HUES64 (cell line): ENCODE measurements around the gene SPINDOC. TPM values are rescaled to one million over a fixed set of nuclear protein-coding genes. Genes with fewer than 3 reads are reported as not detected.

Experiments used
- H3K27ac ChIP-seq: 2 replicates; pipeline ENCODE4 v1.7.0; 2013; ENCODE audit warnings: low read depth, low read length, inconsistent platforms
- H3K27me3 ChIP-seq: 2 replicates; pipeline ENCODE4 v1.6.1; 2013; ENCODE audit warnings: mild to moderate bottlenecking, low read length; ENCODE audit not compliant: insufficient read depth
- H3K36me3 ChIP-seq: 2 replicates; pipeline ENCODE4 v1.6.1; 2013; ENCODE audit warnings: mild to moderate bottlenecking, low read length; ENCODE audit not compliant: insufficient read depth
- H3K4me1 ChIP-seq: 2 replicates; pipeline ENCODE4 v1.6.1; 2013; ENCODE audit warnings: mild to moderate bottlenecking, low read length, moderate library complexity; ENCODE audit not compliant: insufficient read depth
- H3K4me3 ChIP-seq: 2 replicates; pipeline ENCODE4 v1.5.1; 2013; ENCODE audit warnings: mild to moderate bottlenecking, low read length, moderate library complexity
- H3K9ac ChIP-seq: 2 replicates; pipeline ENCODE4 v1.6.1; 2013; ENCODE audit warnings: mild to moderate bottlenecking, low read depth, low read length
- H3K9me3 ChIP-seq: 2 replicates; pipeline ENCODE4 v1.6.1; 2013; ENCODE audit warnings: low read depth, low read length; ENCODE audit not compliant: insufficient read depth
- WGBS: fragments of 150-250, 120-280 bp; methylation state at CpG from one replicate; pipeline ENCODE4 v1.1.7; 2013; ENCODE audit warnings: missing lambda C conversion rate; 5-methylcytosine and 5-hydroxymethylcytosine counted together
- polyA plus RNA-seq, 2 experiments: library from polyadenylated mRNA; stranded (reverse); fragments of 50-300 nt; gene quantifications; one replicate each; pipeline ENCODE4 v1.2.3, GENCODE V29; 2013

Gene SPINDOC, protein sequence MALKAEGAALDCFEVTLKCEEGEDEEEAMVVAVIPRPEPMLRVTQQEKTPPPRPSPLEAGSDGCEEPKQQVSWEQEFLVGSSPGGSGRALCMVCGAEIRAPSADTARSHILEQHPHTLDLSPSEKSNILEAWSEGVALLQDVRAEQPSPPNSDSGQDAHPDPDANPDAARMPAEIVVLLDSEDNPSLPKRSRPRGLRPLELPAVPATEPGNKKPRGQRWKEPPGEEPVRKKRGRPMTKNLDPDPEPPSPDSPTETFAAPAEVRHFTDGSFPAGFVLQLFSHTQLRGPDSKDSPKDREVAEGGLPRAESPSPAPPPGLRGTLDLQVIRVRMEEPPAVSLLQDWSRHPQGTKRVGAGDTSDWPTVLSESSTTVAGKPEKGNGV
- 55.0 TPM for polyA plus RNA-seq (2013, experiment 1 of 2)
- 61.0 TPM for polyA plus RNA-seq (2013, experiment 2 of 2)

DNA sequence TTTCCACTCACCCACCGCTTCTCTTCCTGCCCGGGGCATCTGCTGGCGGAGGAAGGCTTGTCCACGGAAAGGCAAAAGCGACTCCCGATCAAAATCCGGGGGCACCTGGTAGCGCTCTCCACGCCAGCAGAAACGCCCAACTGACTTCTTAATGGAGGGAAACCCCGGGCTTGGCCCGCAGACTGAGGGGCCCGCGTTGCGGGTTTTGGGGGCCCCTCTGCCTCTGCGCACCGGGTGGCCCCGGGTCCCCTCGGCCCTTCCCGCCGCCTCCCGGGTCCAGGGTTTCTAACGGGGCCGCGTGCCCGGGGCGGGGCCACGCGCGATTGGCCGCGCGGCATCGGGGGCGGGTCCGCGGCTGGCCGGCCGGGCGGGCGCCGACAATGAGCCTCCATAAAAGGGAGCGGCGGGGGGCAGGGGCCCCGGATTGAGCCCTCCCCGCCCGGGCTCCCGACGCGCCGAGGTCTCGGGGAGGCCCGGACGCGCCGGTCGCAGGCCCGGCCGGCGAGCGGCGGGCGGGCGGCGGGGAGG is at the start of gene SPINDOC:
Gene SPINDOC (plus strand): TSS at position 422 of the 528 bp plus-strand sequence. CDS start 231 bp downstream, outside the sequence.
- peak within 1 kb of the TSS; percentile 97 for H3K9ac ChIP-seq
- 0 out of 2 replicates have a peak, but pooled peaks cover 6% of the 10 kb centered on the region for H3K27me3 ChIP-seq
- under 1% methylated on average over 65 of the region's 65 CpGs for WGBS
- peaks cover 30% of the 10 kb centered on the region for H3K36me3 ChIP-seq
- peaks cover 13% of the 10 kb centered on the region for H3K4me1 ChIP-seq
- peak within 1 kb of the TSS; percentile 95 for H3K27ac ChIP-seq
- no peaks in the 10 kb centered on the region for H3K9me3 ChIP-seq
- H3K4me3 ChIP-seq: peak within 1 kb of the TSS; percentile 98

DNA sequence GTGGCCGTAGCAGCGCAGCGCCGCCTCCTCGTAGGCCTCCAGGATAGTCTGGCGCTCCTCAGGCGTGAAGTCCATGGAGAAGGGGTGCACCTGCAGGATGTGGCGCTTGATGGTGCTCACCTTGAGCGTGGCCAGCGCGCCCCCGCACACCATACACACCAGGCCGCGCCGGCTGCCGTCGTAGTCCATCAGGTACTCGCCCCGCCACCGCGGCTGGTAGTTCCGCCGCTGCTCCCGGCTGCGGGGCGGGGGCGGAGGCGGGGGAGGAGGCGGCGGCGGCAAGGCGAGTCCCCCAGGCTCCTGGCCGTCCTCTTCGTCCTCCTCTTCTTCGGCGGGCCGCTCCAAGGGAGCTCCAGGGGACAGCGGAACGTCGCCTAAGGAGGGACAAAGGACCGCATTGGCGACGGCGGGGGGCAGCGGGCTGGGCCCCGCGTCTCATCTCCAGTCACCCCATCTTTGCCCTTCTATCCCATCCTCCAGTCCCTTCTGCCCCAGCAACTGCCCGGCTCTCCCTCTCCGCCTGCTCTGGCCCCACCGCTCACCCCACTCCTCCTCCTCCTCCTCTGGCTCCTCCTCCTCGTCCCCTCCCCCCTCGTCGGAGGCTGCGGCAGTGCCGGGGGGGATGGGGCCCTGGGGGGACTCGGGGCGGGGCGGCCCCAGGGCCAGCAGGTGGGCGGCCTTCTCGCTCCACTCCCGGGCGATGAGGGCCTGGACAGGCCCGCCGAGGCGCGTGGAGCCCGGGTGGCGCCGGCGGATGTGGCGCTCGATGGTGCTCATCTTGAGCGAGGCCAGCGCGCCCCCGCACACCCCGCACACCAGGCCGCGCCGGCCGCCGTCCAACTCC is 49.5 kb upstream of the SPINDOC start:
- WGBS: under 1% methylated on average over 82 of the region's 82 CpGs
- Histone ChIP-seq H3K9ac (peak overlapping the region; percentile 96), H3K4me3 (peak overlapping the region; percentile 88), H3K36me3 (peaks cover 21% of the 10 kb centered on the region), H3K4me1 (peaks cover 48% of the 10 kb centered on the region), H3K27ac (peak overlapping the region; percentile 92), H3K27me3 (no peaks in the 10 kb centered on the region), H3K9me3 (no peaks in the 10 kb centered on the region)

DNA sequence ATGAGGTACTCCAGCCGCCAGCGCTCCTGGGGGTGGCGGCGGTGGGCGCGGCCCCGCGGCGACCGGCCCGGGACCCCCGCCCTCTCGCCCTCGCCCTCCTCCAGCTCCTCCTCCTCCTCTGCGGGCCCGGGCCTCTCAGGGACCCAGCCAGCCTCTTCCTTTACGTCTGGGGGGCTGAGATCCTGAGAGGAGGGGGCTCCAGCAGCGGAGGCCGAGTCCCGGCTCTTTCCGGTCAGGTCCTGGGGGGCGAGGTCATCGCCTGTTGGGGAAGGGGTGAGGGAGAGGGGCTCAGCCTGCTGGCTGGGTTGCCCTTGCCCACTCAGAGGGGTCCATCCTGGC is 48.9 kb upstream of the SPINDOC start:
- no peaks in the 10 kb centered on the region for H3K9me3 ChIP-seq
- peak overlapping the region; percentile 92 for H3K27ac ChIP-seq
- H3K4me1 ChIP-seq: peaks cover 48% of the 10 kb centered on the region
- H3K36me3 ChIP-seq: peaks cover 15% of the 10 kb centered on the region
- 6% methylated on average over 23 of the region's 23 CpGs for WGBS
- H3K27me3 ChIP-seq: peaks cover under 1% of the 10 kb centered on the region; the same call in 1 of the 2 replicates
- peak overlapping the region; percentile 88 for H3K4me3 ChIP-seq
- H3K9ac ChIP-seq: peak overlapping the region; percentile 67

DNA sequence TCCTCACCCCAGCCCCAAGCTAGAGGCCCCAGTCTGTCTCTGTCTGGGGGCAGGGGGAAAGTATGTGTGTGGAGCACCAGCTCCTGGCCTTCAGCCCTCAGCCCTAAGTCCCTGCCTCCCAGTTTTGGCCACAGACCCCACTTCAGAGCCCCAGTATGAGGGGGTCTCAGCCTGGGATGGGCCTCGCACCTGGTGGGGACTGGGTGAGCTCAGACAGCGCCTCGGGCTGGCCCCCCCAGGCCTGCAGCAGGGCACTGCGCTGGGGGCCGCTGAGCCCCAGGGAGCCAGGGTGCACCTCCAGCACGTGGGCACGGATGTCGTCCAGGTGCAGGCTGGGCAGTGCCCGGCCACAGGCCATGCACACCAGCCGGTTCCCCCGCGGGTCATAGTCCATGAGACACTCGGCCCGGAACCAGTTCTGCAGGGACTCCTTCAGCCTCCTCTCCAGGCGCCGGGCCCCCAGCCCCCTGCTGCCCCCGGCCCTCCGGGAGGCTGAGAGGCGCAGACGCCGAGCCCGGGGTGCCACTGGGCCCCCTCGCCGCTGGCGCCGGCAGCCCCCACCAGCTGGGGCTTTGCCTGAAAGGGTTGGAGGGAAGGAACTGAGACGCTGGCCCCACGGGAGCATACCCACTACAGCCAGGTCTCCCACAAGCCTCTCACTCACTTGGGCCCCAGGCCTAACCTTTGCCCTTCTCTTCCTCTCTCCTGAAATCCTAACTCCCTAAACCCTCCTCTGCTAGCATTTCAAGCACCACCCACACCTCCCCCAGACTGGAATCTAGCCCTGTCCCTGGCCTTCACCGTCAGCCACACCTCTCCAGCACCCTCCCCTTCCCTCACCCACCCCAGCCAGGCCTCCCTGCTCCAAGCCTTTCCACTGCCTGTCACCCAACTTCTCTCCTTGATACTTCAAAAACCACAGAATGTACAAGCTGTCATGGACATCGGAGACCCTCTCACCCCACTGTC is 48.3 kb upstream of the SPINDOC start:
- Histone ChIP-seq H3K27ac (peak overlapping the region; percentile 92), H3K4me3 (peak overlapping the region; percentile 88)
- WGBS: 59% methylated on average over 30 of the region's 30 CpGs

DNA sequence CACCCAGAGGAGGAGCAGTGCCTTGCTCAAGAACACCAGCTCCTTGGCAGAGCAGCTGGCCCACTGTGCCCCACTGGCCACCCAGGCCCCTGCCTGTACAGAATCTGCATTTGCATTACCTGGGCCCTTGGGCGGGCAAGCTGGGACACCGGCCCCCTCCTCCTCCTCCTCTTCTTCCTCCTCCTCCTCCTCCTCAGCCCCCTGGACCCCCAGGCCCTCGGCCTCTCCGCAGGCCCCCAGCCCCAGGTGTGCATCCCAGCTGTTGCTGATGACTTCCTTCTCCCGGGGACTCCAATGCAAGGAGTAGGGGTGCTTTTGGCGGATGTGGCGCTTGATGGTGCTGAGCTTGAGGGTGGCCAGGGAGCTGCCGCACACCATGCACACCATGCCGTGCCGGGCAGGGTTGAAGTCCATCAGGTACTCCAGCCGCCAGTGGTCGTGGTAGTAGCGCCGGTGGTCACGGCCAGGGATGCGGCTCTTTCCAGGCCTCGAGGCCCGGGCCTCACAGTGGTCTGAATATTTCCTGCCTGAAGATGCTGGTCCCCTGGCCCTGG is 47.5 kb upstream of the SPINDOC start:
- Histone ChIP-seq H3K27me3 (peaks cover 15% of the 10 kb centered on the region), H3K27ac (no peak overlapping the region), H3K36me3 (peaks cover 4% of the 10 kb centered on the region; the same call in 1 of the 2 replicates), H3K9me3 (no peaks in the 10 kb centered on the region), H3K9ac (no peak overlapping the region), H3K4me1 (peaks cover 47% of the 10 kb centered on the region), H3K4me3 (no peak overlapping the region)
- WGBS: 80% methylated on average over 18 of the region's 18 CpGs

More for the DNA sequence above, 48.3 kb upstream of the SPINDOC start:
- Histone ChIP-seq H3K4me1 (peaks cover 48% of the 10 kb centered on the region), H3K9me3 (no peaks in the 10 kb centered on the region), H3K9ac (peak overlapping the region; percentile 67), H3K27me3 (peaks cover 7% of the 10 kb centered on the region), H3K36me3 (peaks cover 9% of the 10 kb centered on the region)

DNA sequence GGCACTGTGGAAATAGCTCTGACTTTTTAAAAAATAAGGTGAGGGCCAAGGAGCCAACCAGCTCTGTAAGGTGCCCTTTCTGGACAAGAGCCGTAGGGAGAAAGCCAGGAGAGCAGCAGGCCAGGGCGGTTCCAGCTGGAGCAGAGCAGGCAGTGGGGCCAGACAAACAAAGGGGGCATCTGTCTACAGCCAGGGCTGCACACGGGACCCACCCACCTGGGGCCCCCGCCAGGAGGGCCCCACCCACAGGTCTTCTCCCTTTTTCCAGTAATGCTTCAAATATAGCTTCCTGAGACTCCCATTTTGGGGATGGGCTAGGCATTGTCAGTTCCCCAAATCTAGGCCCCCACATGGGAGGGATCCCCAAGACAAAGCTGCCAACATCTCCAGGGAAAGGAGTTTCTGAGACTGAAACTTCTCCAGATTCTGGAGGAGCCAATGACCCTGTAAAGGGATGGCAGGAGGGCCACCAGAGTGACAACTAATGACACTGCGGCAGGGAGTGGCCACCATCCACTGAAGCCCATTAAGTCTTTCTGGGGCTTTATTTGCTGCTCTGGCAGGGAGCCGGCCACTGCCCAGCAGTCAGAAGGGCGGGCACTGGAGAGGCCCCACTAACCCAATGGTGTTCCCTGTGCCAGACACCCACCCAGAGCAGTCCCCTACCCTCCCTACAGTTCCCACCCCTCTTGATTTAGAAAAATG is 46.6 kb upstream of the SPINDOC start:
- 63% methylated on average over 7 of the region's 7 CpGs for WGBS
- peak overlapping the region; percentile 97 for H3K4me3 ChIP-seq
- H3K27ac ChIP-seq: no peak overlapping the region
- peaks cover 4% of the 10 kb centered on the region; the same call in 1 of the 2 replicates for H3K36me3 ChIP-seq
- H3K9ac ChIP-seq: no peak overlapping the region
- peaks cover 39% of the 10 kb centered on the region for H3K4me1 ChIP-seq
- peaks cover 23% of the 10 kb centered on the region for H3K27me3 ChIP-seq
- no peaks in the 10 kb centered on the region for H3K9me3 ChIP-seq

DNA sequence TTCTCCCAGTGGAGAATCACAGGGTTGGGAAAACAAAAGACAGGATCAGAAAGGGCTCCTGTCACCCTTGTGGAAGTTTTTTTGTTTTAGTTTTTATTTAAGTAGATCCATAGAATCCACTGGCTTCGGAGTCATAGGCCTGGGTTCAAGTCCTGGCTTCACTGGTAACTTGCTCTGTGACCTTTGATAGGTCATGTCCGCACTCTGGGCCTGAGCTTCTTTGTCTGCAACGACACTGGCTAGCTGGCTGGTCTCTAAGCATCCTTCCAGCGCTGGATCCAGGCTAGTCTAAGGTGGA is 46.0 kb upstream of the SPINDOC start:
- peak overlapping the region; percentile 97 for H3K4me3 ChIP-seq
- no peak overlapping the region; the same call in 1 of the 2 replicates for H3K27ac ChIP-seq
- H3K4me1 ChIP-seq: peaks cover 39% of the 10 kb centered on the region
- WGBS: 17% methylated on average over 4 of the region's 4 CpGs
- peaks cover 23% of the 10 kb centered on the region for H3K27me3 ChIP-seq
- peaks cover 4% of the 10 kb centered on the region; the same call in 1 of the 2 replicates for H3K36me3 ChIP-seq
- H3K9me3 ChIP-seq: no peaks in the 10 kb centered on the region
- H3K9ac ChIP-seq: no peak overlapping the region

DNA sequence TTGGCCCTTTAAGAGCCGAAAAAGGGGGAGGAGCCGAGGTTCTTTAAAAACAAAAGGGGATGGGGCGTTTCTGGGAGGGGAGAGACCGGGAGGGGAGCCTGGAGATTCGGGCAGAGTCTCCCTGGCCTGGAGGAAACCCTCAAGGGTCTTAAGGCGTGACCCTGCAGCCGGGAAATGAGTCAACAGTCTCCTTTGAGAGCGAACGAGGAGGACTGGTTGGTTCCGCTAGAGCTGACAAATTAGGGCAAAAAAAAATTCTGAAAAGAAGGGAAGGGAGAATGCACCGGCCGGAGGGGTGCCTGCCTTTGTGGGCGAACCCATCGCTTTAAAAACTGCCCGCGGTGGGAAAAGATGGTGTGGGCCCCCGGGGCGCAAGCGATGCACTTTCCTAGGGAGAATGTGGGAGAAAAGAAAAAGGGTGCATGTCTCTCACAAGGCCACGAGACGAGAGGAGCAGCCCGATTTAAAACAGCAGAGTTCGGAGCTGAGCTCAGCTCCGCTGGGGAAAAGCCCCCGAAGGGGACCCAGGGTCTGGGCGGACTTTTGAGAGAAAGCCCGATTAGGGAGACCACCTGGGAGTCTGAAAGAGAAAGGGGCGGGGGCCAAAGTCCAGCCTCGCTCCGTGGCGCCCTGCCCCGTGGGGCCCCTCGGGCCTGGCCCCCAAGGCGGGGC is 45.6 kb upstream of the SPINDOC start:
- Histone ChIP-seq H3K9me3 (no peaks in the 10 kb centered on the region), H3K36me3 (peaks cover 4% of the 10 kb centered on the region; the same call in 1 of the 2 replicates), H3K27ac (peak overlapping the region; percentile 86), H3K27me3 (peaks cover 23% of the 10 kb centered on the region), H3K4me1 (peaks cover 39% of the 10 kb centered on the region), H3K9ac (peak overlapping the region; percentile 91), H3K4me3 (peak overlapping the region; percentile 97)
- WGBS: 1% methylated on average over 34 of the region's 34 CpGs

DNA sequence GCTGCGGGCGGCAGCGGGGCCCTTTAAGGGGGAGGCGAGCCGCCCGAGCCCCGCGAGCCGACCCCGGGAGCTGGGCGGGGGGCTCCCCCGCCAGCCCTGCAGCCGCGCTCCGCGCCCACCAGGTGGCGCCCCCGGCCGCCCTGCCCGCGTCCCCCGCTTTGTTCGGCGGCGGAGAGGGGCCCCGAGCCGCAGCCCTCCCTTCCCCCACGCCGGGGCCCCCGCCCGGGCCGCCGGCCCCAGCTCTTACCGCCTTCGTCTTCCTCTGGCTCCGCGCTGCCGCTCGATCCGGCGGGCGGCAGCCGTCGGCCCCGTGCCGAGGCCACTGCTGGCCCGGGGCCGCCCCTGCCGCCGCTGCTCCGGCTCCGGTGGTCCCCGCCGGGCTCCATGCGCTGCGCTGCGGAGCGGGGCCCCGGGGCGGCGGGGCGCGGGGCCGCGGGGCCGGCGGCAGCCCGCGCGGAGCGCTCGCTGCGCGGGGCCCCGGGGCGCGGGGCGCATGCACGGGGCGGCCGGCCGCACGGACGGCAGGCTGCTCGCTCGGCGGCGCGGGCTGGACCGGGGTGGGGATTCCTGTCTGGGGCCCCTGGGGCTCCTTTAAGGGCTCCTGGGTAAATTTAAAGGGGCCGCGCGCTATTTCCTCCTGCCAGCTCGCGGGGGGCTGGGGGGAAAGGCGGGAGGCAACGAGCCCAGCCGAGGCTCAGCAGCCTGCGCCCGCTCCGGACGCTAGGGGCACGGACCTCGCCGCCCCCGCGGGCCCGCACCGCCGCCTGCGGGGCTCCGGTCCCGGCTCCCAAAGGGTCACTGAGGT is 44.8 kb upstream of the SPINDOC start, which contains the start of gene ZFTA:
Gene ZFTA (minus strand): TSS at position 539 of the 805 bp plus-strand sequence. CDS start 153 bp downstream, at position 386.
- WGBS: under 1% methylated on average over 113 of the region's 113 CpGs
- Histone ChIP-seq H3K27me3 (peaks cover 23% of the 10 kb centered on the region), H3K9ac (peak within 1 kb of the TSS; percentile 91), H3K36me3 (peaks cover 4% of the 10 kb centered on the region; the same call in 1 of the 2 replicates), H3K4me1 (peaks cover 39% of the 10 kb centered on the region), H3K9me3 (no peaks in the 10 kb centered on the region), H3K4me3 (peak within 1 kb of the TSS; percentile 97), H3K27ac (peak within 1 kb of the TSS; percentile 86)
